Upper lobe of left lung (tissue), 6 donors: Measurements from ENCODE around the gene ACSBG1. TPM values are rescaled to one million over a fixed set of nuclear protein-coding genes. Genes with fewer than 3 reads are reported as not detected.

Experiments used
- ATAC-seq, 2 donors: fragments of 200-7000 bp; cut with Tn5 transposase; one replicate each; pipeline ENCODE4 v1.9.1; 2022; ENCODE audit warnings: mild to moderate bottlenecking in 2 of 2, moderate library complexity in 2 of 2; ENCODE audit not compliant: low FRiP score in 2 of 2
- DNase-seq, 2 donors: peaks; one replicate each; pipeline ENCODE4 v3.0.0-alpha.2; 2019 to 2020
- H3K27ac ChIP-seq, 4 donors: fragments of 200-600 bp; sonication (generic); one replicate each; pipeline ENCODE4 v1.5.1; 2016 to 2019
- H3K27me3 ChIP-seq, 4 donors: fragments of 200-600 bp; sonication (generic); one replicate each; pipeline ENCODE4 v1.5.1; 2017 to 2019
- H3K36me3 ChIP-seq, 4 donors: fragments of 200-600 bp; sonication (generic); one replicate each; pipeline ENCODE4 v1.5.1; 2016 to 2019
- H3K4me1 ChIP-seq, 4 donors: fragments of 200-600 bp; sonication (generic); one replicate each; pipeline ENCODE4 v1.5.1; 2018 to 2019
- H3K4me3 ChIP-seq, 4 donors: fragments of 200-600 bp; sonication (generic); one replicate each; pipeline ENCODE4 v1.5.1; 2017 to 2019; ENCODE audit warnings: mild to moderate bottlenecking in 2 of 4, moderate library complexity in 1 of 4
- H3K9me3 ChIP-seq, 4 donors: fragments of 200-600 bp; sonication (generic); one replicate each; pipeline ENCODE4 v1.5.1; 2018 to 2019
- CTCF ChIP-seq, 6 experiments: fragments of 450-650 bp in 4 of 6; fragments of 200-600 bp in 2 of 6; sonication (generic) in 2 of 6; IDR thresholded peaks; one replicate each; pipeline ENCODE4 v1.5.1; 2016 to 2019; ENCODE audit warnings: antibody characterized with exemption in 6 of 6
- EP300 ChIP-seq, 4 donors: sonication (generic); formaldehyde crosslinking; IDR thresholded peaks; one replicate each; pipeline ENCODE4 v1.5.1; 2017; ENCODE audit warnings: antibody characterized with exemption in 4 of 4, control low read depth in 2 of 4
- POLR2A ChIP-seq, 4 donors: fragments of 450-650 bp; IDR thresholded peaks; one replicate each; pipeline ENCODE4 v1.5.1; 2016 to 2017; ENCODE audit warnings: antibody characterized with exemption in 4 of 4, mild to moderate bottlenecking in 2 of 4
- POLR2AphosphoS5 ChIP-seq, 2 donors: sonication (generic); formaldehyde crosslinking; IDR thresholded peaks; one replicate each; pipeline ENCODE4 v1.5.1; 2017; ENCODE audit warnings: antibody characterized with exemption in 2 of 2
- WGBS, 2 donors: methylation state at CpG; one replicate each; pipeline ENCODE4 v1.1.5; 2017 to 2018; 5-methylcytosine and 5-hydroxymethylcytosine counted together
- total RNA-seq, 6 donors: library from RNA; depleted of rRNA in 4 of 6; stranded (reverse); fragments of >200 nt in 4 of 6; gene quantifications; one replicate each; pipeline versions ENCODE4 v1.1.0 to v1.2.1, GENCODE V29; 2016 to 2021
- donor health status: DM: no; HTN: no; CAD: no; lungs with moderate emphysema.
- donor health status: DM: no; HTN: yes; CAD: no; lungs with severe emphysema.

The ACSBG1 gene
- total RNA-seq, 6 donors from 2014 or later: 0.22 to 7.3 (median 2.3) TPM; not detected in 1

- H3K27ac ChIP-seq: no peak overlapping the region
- no peak for ATAC-seq
- H3K4me1 ChIP-seq: no peaks in the 10 kb centered on the region
- DNase-seq: no peak
- no peaks in the 10 kb centered on the region for H3K27me3 ChIP-seq
- H3K4me3 ChIP-seq: no peak overlapping the region
- H3K36me3 ChIP-seq: no peaks in the 10 kb centered on the region
- no peaks in the 10 kb centered on the region for H3K9me3 ChIP-seq
- TF ChIP-seq EP300 (IDR thresholded peaks at IDR 0.05) (no peak), POLR2A (IDR thresholded peaks at IDR 0.05) (no peak), POLR2AphosphoS5 (IDR thresholded peaks at IDR 0.05) (no peak), CTCF (IDR thresholded peaks at IDR 0.05) (no peak)
These were observed 94.1 kb downstream of the ACSBG1 start for GRCh38 chr15:78140292-78140691.

GRCh38 chr15:78139578-78139977, 94.8 kb downstream of the ACSBG1 start:
- Histone ChIP-seq H3K9me3 (no peaks in the 10 kb centered on the region), H3K36me3 (no peaks in the 10 kb centered on the region), H3K27me3 (no peaks in the 10 kb centered on the region), H3K27ac (no peak overlapping the region), H3K4me1 (no peaks in the 10 kb centered on the region), H3K4me3 (no peak overlapping the region)
- 88 to 91% methylated on average over 5 of the region's 5 CpGs for WGBS, 2 donors
- TF ChIP-seq CTCF (IDR thresholded peaks at IDR 0.05) (no peak), POLR2AphosphoS5 (IDR thresholded peaks at IDR 0.05) (no peak), POLR2A (IDR thresholded peaks at IDR 0.05) (no peak), EP300 (IDR thresholded peaks at IDR 0.05) (no peak)
- ATAC-seq (no peak), DNase-seq (no peak)

GRCh38 chr15:78133801-78134200, 100.6 kb downstream of the ACSBG1 start:
- Histone ChIP-seq H3K9me3 (no peaks in the 10 kb centered on the region), H3K36me3 (no peaks in the 10 kb centered on the region), H3K27ac (no peak overlapping the region), H3K4me3 (no peak overlapping the region), H3K4me1 (peaks cover 7 to 18% (median 10%) of the 10 kb centered on the region in 4 donors), H3K27me3 (no peaks in the 10 kb centered on the region)
- DNase-seq (no peak), ATAC-seq (no peak)
- no peak for TF ChIP-seq EP300 (IDR thresholded peaks at IDR 0.05)
- TF ChIP-seq CTCF (IDR thresholded peaks at IDR 0.05): no peak
- no peak for TF ChIP-seq POLR2A (IDR thresholded peaks at IDR 0.05)
- no peak for TF ChIP-seq POLR2AphosphoS5 (IDR thresholded peaks at IDR 0.05)
- 70 to 85% methylated on average over 2 of the region's 2 CpGs for WGBS, 2 donors

GRCh38 chr15:78131295-78132061, 102.9 kb downstream of the ACSBG1 start, which contains the start of gene CIB2:
CIB2 (minus strand) TSS chr15:78131445; CDS start chr15:78131215, 230 bp downstream.
- Histone ChIP-seq H3K27me3 (no peaks in the 10 kb centered on the region), H3K27ac (peak within 1 kb of the TSS; percentile 77 to 89 (median 84)), H3K36me3 (no peaks in the 10 kb centered on the region), H3K4me1 (peaks cover 9 to 26% (median 16%) of the 10 kb centered on the region in 4 donors), H3K9me3 (no peaks in the 10 kb centered on the region), H3K4me3 (peak within 1 kb of the TSS; percentile 48 to 88 (median 73))
- WGBS, 2 donors: 0 to 1% methylated on average over 2 to 34 of the region's 79 CpGs
- peak; percentile 72 to 95 for DNase-seq
- peak; percentile 77 to 95 for ATAC-seq
- TF ChIP-seq POLR2AphosphoS5 (IDR thresholded peaks at IDR 0.05) (peak in 1 of 2 donors; percentile 39), EP300 (IDR thresholded peaks at IDR 0.05) (no peak), POLR2A (IDR thresholded peaks at IDR 0.05) (peak in 1 of 4 donors; percentile 49), CTCF (IDR thresholded peaks at IDR 0.05) (peak; percentile 92 to 98 (median 96))
